ENCODE data around the gene FGF5. TPM values are rescaled to one million over a fixed set of nuclear protein-coding genes. Genes with fewer than 3 reads are reported as not detected.

The FGF5 gene
- total RNA-seq, 4 donors from 2014 or later: not detected

DNA sequence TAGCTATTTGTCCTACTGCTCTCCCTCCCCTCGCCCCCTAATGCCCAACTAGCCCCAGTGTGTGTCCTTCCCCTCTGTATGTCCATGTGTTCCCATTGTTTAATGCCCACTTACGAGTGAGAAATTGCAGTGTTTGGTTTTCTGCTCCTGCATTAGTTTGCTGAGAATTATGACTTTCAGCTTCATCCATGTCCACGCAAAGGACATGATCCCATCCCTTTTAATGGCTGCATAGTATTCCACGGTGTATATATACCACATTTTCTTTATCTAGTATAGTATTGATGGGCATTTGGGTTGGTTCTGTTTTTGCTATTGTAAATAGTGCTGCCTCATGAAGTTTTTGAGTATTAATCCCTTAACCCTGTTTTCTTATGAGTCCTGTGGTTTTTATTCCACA, 35.4 kb downstream of the FGF5 start:
- ATAC-seq (no peak), DNase-seq (no peak)
- H3K4me1 ChIP-seq: no peaks in the 10 kb centered on the region
- peaks cover 0 to 4% (median 0%) of the 10 kb centered on the region in 3 donors for H3K27me3 ChIP-seq
- intact Hi-C loops (cut with DNase I; ENCODE audit: low total_unique reads): no loop called here
- H3K36me3 ChIP-seq: no peaks in the 10 kb centered on the region
- no peak overlapping the region for H3K27ac ChIP-seq
- no peak overlapping the region for H3K4me3 ChIP-seq
- no peaks in the 10 kb centered on the region for H3K9me3 ChIP-seq
- in situ Hi-C loops (cut with MboI; ENCODE audit: low sequenced_read_pairs in 4 of 4): no loop called here
- TF ChIP-seq, protein P1, sequence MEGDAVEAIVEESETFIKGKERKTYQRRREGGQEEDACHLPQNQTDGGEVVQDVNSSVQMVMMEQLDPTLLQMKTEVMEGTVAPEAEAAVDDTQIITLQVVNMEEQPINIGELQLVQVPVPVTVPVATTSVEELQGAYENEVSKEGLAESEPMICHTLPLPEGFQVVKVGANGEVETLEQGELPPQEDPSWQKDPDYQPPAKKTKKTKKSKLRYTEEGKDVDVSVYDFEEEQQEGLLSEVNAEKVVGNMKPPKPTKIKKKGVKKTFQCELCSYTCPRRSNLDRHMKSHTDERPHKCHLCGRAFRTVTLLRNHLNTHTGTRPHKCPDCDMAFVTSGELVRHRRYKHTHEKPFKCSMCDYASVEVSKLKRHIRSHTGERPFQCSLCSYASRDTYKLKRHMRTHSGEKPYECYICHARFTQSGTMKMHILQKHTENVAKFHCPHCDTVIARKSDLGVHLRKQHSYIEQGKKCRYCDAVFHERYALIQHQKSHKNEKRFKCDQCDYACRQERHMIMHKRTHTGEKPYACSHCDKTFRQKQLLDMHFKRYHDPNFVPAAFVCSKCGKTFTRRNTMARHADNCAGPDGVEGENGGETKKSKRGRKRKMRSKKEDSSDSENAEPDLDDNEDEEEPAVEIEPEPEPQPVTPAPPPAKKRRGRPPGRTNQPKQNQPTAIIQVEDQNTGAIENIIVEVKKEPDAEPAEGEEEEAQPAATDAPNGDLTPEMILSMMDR (IDR thresholded peaks at IDR 0.05 in 4 of 5, conservative IDR thresholded peaks at IDR 0.05 in 1 of 5): no peak
- TF ChIP-seq POLR2A (IDR thresholded peaks at IDR 0.05): no peak

DNA sequence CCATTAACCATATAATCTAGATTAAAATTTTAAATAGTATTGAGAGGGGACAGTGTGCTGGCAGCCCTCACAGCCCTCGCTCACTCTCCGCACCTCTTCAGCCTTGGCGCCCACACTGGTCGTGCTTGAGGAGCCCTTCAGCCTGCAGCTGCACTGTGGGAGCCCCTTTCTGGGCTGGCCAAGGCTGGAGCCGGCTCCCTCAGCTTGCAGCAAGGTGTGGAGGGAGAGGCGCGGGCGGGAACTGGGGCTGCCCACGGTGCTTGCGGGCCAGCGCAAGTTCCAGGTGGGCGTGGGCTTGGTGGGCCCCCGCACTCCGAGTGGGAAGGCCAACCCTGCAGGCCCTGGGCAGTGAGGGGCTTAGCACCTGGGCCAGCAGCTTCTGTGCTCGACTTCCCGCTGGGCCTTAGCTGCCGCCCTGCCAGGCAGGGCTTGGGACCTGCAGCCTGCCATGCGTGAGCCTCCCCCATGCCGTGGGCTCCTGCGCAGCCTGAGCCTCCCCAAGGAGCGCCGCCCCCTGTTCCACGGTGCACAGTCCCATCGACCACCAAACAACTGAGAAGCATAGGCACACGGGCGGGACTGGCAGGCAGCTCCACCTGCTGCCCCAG, 36.3 kb downstream of the FGF5 start:
- no peak for DNase-seq
- intact Hi-C loops (cut with DNase I; ENCODE audit: low total_unique reads): no loop called here
- in situ Hi-C loops (cut with MboI; ENCODE audit: low sequenced_read_pairs in 4 of 4): no loop called here

DNA sequence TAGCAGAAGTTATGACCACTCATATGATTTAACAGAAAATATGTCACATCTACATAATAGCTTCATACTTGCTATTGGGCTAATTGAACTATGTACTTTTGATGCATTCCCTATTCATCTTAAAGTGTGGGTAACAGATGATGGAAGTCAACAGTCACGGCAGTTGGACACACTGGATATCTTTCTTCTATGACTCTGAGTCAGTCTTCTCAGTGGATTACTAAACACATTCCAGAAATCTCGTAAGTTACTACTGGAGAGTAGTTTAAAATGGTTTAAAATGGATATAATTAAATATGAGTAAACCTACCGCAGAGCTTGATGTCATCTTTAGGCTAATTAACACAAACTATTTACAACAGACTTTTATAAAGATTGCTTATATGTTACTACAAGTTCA, 39.0 kb downstream of the FGF5 start:
- Histone ChIP-seq H3K9me3 (no peaks in the 10 kb centered on the region), H3K36me3 (no peaks in the 10 kb centered on the region), H3K4me1 (no peaks in the 10 kb centered on the region), H3K4me3 (no peak overlapping the region), H3K27me3 (peaks cover 0 to 4% (median 0%) of the 10 kb centered on the region in 3 donors), H3K27ac (no peak overlapping the region)
- TF ChIP-seq POLR2A (IDR thresholded peaks at IDR 0.05): no peak
- TF ChIP-seq, protein P1 (IDR thresholded peaks at IDR 0.05 in 4 of 5, conservative IDR thresholded peaks at IDR 0.05 in 1 of 5): no peak
- DNase-seq (no peak), ATAC-seq (no peak)
- in situ Hi-C loops (cut with MboI; ENCODE audit: low sequenced_read_pairs in 4 of 4) (no loop called here), intact Hi-C loops (cut with DNase I; ENCODE audit: low total_unique reads) (no loop called here)

More for the DNA sequence above, 36.3 kb downstream of the FGF5 start:
- no peak for TF ChIP-seq POLR2A (IDR thresholded peaks at IDR 0.05)
- TF ChIP-seq, protein P1 (IDR thresholded peaks at IDR 0.05 in 4 of 5, conservative IDR thresholded peaks at IDR 0.05 in 1 of 5): no peak
- no peak for ATAC-seq
- Histone ChIP-seq H3K9me3 (no peaks in the 10 kb centered on the region), H3K27ac (no peak overlapping the region), H3K27me3 (peaks cover 0 to 4% (median 0%) of the 10 kb centered on the region in 3 donors), H3K36me3 (no peaks in the 10 kb centered on the region), H3K4me1 (no peaks in the 10 kb centered on the region), H3K4me3 (no peak overlapping the region)

DNA sequence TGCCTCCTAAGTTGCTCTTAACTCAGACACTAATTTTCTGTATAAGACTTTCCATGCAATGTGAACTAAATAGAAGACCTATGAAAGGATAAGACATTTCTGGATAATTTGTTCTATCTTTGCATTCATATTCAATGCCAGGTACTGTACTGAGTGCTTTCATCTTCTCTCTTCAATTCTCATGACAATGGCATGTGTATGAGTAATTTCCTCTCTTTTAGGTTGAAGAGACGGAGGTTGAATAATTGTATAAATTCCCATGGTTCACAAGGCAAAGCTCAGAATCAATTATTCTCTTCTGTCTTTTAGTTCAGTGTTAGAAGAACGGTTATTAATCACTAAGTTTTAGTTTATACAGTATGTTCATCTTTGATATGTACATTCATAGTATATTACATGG, 39.8 kb downstream of the FGF5 start:
- DNase-seq: no peak

More for the DNA sequence above, 39.8 kb downstream of the FGF5 start:
- Histone ChIP-seq H3K36me3 (no peaks in the 10 kb centered on the region), H3K4me1 (no peaks in the 10 kb centered on the region), H3K27ac (no peak overlapping the region), H3K9me3 (no peaks in the 10 kb centered on the region), H3K27me3 (peaks cover 0 to 4% (median 0%) of the 10 kb centered on the region in 3 donors), H3K4me3 (no peak overlapping the region)
- TF ChIP-seq POLR2A (IDR thresholded peaks at IDR 0.05): no peak
- TF ChIP-seq, protein P1 (IDR thresholded peaks at IDR 0.05 in 4 of 5, conservative IDR thresholded peaks at IDR 0.05 in 1 of 5): no peak
- intact Hi-C loops (cut with DNase I; ENCODE audit: low total_unique reads): no loop called here
- ATAC-seq: no peak
- in situ Hi-C loops (cut with MboI; ENCODE audit: low sequenced_read_pairs in 4 of 4): no loop called here

Data from gastrocnemius medialis (tissue), 4 donors.